HG03460 (cell line): ENCODE data around the gene RAET1G.
"Not testable (repeated sequence)": the region's sequence is repeated elsewhere in the genome, so short reads cannot be mapped to it uniquely, and the experiment has no call there.

Experiments used
- ATAC-seq: cut with Tn5 transposase; IDR thresholded peaks from one replicate; pipeline ENCODE4 v1.9.1; 2021; ENCODE audit not compliant: unreplicated experiment

The RAET1G gene

GRCh38 chr6:149897855-149898744 is 24.8 kb downstream of the RAET1G start, which contains the start of gene RAET1E:
Gene RAET1E (minus strand): TSS chr6:149898113. CDS start chr6:149890901, 7,212 bp downstream.
- no peak for ATAC-seq

- no peak for ATAC-seq
These were observed 25.8 kb downstream of the RAET1G start for GRCh38 chr6:149897015-149897697.

- ATAC-seq, result no peak
These were observed 26.4 kb downstream of the RAET1G start for GRCh38 chr6:149896491-149896890.

- no peak for ATAC-seq
These were observed 27.1 kb downstream of the RAET1G start for GRCh38 chr6:149895833-149896271.

- no peak for ATAC-seq
These were observed 27.8 kb downstream of the RAET1G start for GRCh38 chr6:149895048-149895590.

GRCh38 chr6:149891864-149892263 is 31.1 kb downstream of the RAET1G start:
- ATAC-seq, result not testable (repeated sequence)

GRCh38 chr6:149891259-149891658 is 31.7 kb downstream of the RAET1G start:
- ATAC-seq, result no peak

- no peak for ATAC-seq
These were observed 32.3 kb downstream of the RAET1G start for GRCh38 chr6:149890629-149891045.

GRCh38 chr6:149889326-149889725 is 33.6 kb downstream of the RAET1G start:
- ATAC-seq, result no peak

GRCh38 chr6:149888659-149889058 is 34.3 kb downstream of the RAET1G start:
- no peak for ATAC-seq

GRCh38 chr6:149888093-149888492 is 34.8 kb downstream of the RAET1G start:
- no peak for ATAC-seq

- ATAC-seq, result no peak
These were observed 35.6 kb downstream of the RAET1G start for GRCh38 chr6:149887343-149887742.

GRCh38 chr6:149885888-149886287 is 37.0 kb downstream of the RAET1G start:
- ATAC-seq, result no peak

GRCh38 chr6:149884617-149885016 is 38.3 kb downstream of the RAET1G start:
- ATAC-seq, result no peak

GRCh38 chr6:149884215-149884614 is 38.7 kb downstream of the RAET1G start:
- ATAC-seq, result no peak

- no peak for ATAC-seq
These were observed 41.1 kb downstream of the RAET1G start for GRCh38 chr6:149881860-149882259.

GRCh38 chr6:149881066-149881766 is 41.7 kb downstream of the RAET1G start:
- ATAC-seq, result no peak

GRCh38 chr6:149877659-149878058 is 45.3 kb downstream of the RAET1G start:
- ATAC-seq, result no peak

GRCh38 chr6:149876241-149876933 is 46.5 kb downstream of the RAET1G start:
- ATAC-seq, result no peak

GRCh38 chr6:149872233-149872632 is 50.7 kb downstream of the RAET1G start:
- no peak for ATAC-seq
